HFF-Myc (cell line): ENCODE results near the gene TPR.

Experiments
- DNase-seq: peaks from one replicate; pipeline ENCODE4 v3.0.0-alpha.2; 2011; ENCODE audit warnings: low read depth; ENCODE audit errors: extremely low read depth
- H3K4me3 ChIP-seq: replicated peaks from 2 replicates; pipeline ENCODE4 v1.5.1; 2011; ENCODE audit warnings: low read depth, mild to moderate bottlenecking, control low read depth, low read length
- TF ChIP-seq, protein P1 (sequence below): IDR thresholded peaks from 2 replicates; pipeline ENCODE4 v1.5.1; 2012; ENCODE audit warnings: mild to moderate bottlenecking, low read depth, low read length, control low read depth; ENCODE audit errors: missing control alignments

Gene TPR

DNA sequence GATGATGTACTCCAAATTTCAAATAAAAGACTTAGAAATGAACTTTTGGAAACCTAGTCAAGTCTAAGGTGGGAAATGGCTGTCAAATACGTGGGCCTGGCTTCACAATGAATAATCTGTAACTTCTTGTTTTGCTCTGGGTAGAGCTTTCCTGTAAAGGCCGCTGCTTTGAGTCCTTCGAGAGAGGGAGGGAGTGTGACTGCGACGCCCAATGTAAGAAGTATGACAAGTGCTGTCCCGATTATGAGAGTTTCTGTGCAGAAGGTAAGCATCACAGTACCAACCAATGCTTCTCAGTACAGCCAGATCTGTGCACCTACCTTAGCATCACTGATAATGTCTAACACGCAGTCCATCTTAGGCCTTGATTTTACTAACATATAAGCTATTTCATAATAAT lies 73.6 kb downstream of the TPR start:
- H3K4me3 ChIP-seq, result no peak overlapping the region
- no peak for DNase-seq
- TF ChIP-seq, protein P1, sequence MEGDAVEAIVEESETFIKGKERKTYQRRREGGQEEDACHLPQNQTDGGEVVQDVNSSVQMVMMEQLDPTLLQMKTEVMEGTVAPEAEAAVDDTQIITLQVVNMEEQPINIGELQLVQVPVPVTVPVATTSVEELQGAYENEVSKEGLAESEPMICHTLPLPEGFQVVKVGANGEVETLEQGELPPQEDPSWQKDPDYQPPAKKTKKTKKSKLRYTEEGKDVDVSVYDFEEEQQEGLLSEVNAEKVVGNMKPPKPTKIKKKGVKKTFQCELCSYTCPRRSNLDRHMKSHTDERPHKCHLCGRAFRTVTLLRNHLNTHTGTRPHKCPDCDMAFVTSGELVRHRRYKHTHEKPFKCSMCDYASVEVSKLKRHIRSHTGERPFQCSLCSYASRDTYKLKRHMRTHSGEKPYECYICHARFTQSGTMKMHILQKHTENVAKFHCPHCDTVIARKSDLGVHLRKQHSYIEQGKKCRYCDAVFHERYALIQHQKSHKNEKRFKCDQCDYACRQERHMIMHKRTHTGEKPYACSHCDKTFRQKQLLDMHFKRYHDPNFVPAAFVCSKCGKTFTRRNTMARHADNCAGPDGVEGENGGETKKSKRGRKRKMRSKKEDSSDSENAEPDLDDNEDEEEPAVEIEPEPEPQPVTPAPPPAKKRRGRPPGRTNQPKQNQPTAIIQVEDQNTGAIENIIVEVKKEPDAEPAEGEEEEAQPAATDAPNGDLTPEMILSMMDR, result no peak

DNA sequence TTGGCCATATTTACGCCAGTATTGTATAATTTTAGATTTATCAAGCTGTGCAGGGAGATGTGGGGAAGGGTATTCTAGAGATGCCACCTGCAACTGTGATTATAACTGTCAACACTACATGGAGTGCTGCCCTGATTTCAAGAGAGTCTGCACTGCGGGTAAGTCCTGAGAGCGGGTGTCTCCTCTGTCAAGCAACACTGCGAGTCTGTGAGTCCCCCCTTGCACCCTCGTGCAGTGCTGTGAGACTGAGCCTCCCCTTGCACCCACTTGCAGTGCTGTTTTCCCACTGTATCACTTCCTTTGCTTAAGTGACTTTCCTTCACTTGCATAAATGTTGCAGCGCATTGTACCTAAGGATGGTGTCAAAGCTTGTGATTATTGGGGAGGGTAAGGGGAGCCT lies 75.0 kb downstream of the TPR start:
- TF ChIP-seq, protein P1, result no peak
- no peak overlapping the region for H3K4me3 ChIP-seq
- DNase-seq, result no peak

DNA sequence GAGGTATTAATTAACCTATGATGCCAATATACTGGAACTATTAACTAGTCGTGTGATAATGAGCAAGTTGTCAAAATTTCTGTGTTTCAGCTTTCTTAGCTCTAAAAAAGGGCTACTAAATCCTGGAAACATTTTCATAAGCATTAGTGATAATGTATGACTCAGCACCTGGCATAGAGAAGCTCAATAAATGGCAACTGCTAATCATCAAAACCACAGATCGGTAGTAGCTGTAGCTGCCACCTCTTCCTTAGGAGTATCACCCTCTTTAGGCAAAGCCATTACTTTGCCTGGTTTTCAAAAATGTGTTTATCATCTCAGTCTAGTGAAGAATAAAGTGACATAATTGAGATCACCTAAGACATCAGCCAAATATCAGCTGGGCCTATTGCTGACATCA lies 75.5 kb downstream of the TPR start:
- TF ChIP-seq, protein P1, result no peak
- no peak overlapping the region for H3K4me3 ChIP-seq
- DNase-seq, result no peak

DNA sequence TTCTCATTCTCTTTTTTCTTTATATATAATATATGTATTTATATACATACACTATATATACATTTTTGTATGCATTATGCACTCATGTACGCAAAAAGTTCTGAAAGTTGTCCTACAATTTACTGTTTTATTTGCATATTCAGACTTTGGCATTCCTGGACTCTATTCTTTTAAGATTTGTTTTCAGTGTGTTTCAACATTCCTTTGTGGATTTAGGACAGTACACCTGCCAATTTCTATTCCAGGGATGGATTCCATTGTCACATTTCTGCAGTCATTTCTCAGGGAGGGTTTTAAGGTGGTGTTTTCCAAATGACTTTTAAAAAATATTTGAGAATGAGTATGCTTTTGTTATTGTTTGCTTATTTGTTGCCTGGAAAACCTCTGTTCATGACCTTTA lies 76.2 kb downstream of the TPR start:
- H3K4me3 ChIP-seq, result no peak overlapping the region
- TF ChIP-seq, protein P1, result no peak
- DNase-seq, result no peak

DNA sequence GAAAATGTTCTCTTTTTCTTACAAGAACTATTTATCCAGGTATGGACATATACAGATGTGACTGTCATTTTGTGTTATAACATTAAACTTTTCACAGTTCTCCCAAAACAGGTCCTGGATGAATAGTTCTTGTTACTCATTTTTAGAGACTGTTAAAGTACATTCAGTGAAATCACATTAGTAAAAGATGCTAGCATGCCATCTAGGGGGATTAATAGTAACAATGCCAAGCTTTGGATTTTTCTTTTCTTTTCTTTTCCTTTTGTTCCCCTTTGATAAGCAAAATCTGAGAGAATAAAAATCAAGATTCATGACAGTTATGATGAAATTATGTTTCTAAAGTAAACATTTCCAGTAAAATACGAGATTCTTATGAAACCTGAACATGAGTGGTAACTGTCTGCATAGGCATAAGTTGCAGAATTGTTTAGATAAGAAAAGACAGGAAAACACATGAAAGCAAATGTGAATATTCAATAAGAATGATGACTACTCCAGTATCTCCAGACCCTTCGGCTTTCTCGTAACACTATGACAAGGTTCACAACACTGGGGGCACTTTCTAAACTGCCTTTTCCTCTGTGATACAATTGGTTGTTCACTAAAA lies 77.5 kb downstream of the TPR start:
- no peak overlapping the region for H3K4me3 ChIP-seq
- TF ChIP-seq, protein P1, result no peak
- DNase-seq, result no peak

DNA sequence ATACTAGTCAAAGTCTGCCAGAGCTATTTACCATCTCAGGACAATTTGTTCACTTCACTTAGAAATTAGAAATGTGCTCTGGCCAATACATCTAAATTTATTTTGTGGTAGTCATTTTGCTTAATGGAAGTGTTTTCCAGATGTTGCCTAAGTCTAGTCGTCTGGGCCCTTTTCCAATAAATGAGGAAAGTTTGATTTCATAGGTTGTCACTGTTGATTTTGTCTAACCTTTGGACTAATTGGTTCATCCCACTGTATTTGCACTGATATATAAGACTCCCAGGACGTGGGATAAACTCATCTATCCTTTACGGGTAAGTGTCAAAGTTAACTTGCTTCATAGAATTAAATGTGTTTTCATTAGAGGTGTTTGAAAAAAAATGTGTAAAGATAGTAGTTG lies 79.1 kb downstream of the TPR start, which contains the start of gene PRG4:
Gene PRG4 (plus strand): TSS at position 300 of the 400 bp plus-strand sequence.
- no peak for DNase-seq
- TF ChIP-seq, protein P1, result no peak
- no peak within 1 kb of the TSS for H3K4me3 ChIP-seq

DNA sequence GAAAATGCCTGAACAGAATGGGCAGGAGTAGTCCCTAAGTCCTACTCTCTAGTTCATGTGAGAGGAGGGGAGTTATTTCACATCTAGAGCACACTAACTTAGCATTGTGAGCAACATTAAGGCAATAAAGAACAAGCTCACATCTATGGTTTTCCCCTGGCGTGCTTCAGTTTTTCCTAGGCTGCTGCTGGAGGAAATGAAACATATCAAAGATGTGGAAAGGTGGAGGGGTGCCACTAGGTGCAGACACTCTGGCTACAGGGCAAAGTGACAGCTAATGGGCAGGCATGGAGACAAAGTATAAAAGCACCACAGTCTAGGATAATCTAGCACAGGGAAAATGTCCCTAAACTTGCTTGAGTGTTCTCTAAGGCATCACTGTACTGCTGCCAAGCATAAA lies 82.2 kb downstream of the TPR start:
- TF ChIP-seq, protein P1, result no peak
- no peak overlapping the region for H3K4me3 ChIP-seq
- DNase-seq, result no peak
